Astrocyte (in vitro differentiated cells and primary cell): ENCODE data around the gene GPX3. TPM values are rescaled to one million over a fixed set of nuclear protein-coding genes. Genes with fewer than 3 reads are reported as not detected.

ENCODE experiments used
- DNase-seq: peaks from one replicate; pipeline ENCODE4 v3.0.0-alpha.2; 2010; ENCODE audit warnings: low read depth
- FAIRE-seq: peaks from 2 replicates; lab custom pipeline; 2011; peaks lifted over from hg19 to GRCh38; lab: Jason Lieb, UNC
- H2AFZ ChIP-seq: 2 replicates; pipeline ENCODE4 v1.6.0; 2012; ENCODE audit warnings: low read depth, low read length, inconsistent platforms
- H3K27ac ChIP-seq: 2 replicates; pipeline ENCODE4 v1.5.1; 2011; ENCODE audit warnings: low read depth, low read length, inconsistent platforms
- H3K27me3 ChIP-seq: 2 replicates; pipeline ENCODE4 v1.6.0; 2011; ENCODE audit warnings: low read length, inconsistent platforms; ENCODE audit not compliant: insufficient read depth
- H3K36me3 ChIP-seq: 2 replicates; pipeline ENCODE4 v1.5.1; 2011; ENCODE audit warnings: low read length, inconsistent platforms; ENCODE audit not compliant: insufficient read depth
- H3K4me1 ChIP-seq: 2 replicates; pipeline ENCODE4 v1.5.1; 2011; ENCODE audit warnings: low read length, inconsistent platforms; ENCODE audit not compliant: insufficient read depth
- H3K4me2 ChIP-seq: 2 replicates; pipeline ENCODE4 v1.6.0; 2012; ENCODE audit warnings: low read length, inconsistent platforms
- H3K4me3 ChIP-seq: 2 replicates; pipeline ENCODE4 v1.5.1; 2011; ENCODE audit warnings: low read depth, mild to moderate bottlenecking, low read length, inconsistent platforms; ENCODE audit not compliant: insufficient read depth
- H3K79me2 ChIP-seq: 2 replicates; pipeline ENCODE4 v1.6.0; 2012; ENCODE audit warnings: mild to moderate bottlenecking, low read length, inconsistent platforms; ENCODE audit not compliant: insufficient read depth
- H3K9ac ChIP-seq: 2 replicates; pipeline ENCODE4 v1.6.0; 2012; ENCODE audit warnings: mild to moderate bottlenecking, low read length, inconsistent platforms
- H3K9me3 ChIP-seq: 2 replicates; pipeline ENCODE4 v1.5.1; 2012; ENCODE audit warnings: low read depth, mild to moderate bottlenecking, low read length, inconsistent platforms; ENCODE audit not compliant: insufficient read depth
- H4K20me1 ChIP-seq: 2 replicates; pipeline ENCODE4 v1.6.0; 2012; ENCODE audit warnings: low read length, inconsistent platforms; ENCODE audit not compliant: insufficient read depth
- H3K27ac Mint-ChIP-seq: one replicate; pipeline ENCODE4 v1.8.0; 2021; ENCODE audit warnings: mild to moderate bottlenecking, mixed read lengths; ENCODE audit not compliant: unreplicated experiment
- H3K27me3 Mint-ChIP-seq: one replicate; pipeline ENCODE4 v1.8.0; 2021; ENCODE audit warnings: low read depth, mixed read lengths; ENCODE audit not compliant: unreplicated experiment
- H3K36me3 Mint-ChIP-seq: one replicate; pipeline ENCODE4 v1.8.0; 2021; ENCODE audit warnings: low read depth, mixed read lengths; ENCODE audit not compliant: unreplicated experiment
- H3K4me1 Mint-ChIP-seq: one replicate; pipeline ENCODE4 v1.8.0; 2021; ENCODE audit warnings: low read depth, mixed read lengths; ENCODE audit not compliant: unreplicated experiment
- H3K4me3 Mint-ChIP-seq: one replicate; pipeline ENCODE4 v1.8.0; 2021; ENCODE audit warnings: mild to moderate bottlenecking, moderate library complexity, mixed read lengths; ENCODE audit not compliant: unreplicated experiment
- H3K9me3 Mint-ChIP-seq: one replicate; pipeline ENCODE4 v1.8.0; 2021; ENCODE audit warnings: mild to moderate bottlenecking, mixed read lengths; ENCODE audit not compliant: unreplicated experiment
- EZH2 ChIP-seq: IDR thresholded peaks from 2 replicates; pipeline ENCODE4 v1.6.1; 2012; ENCODE audit warnings: mild to moderate bottlenecking, low read length, inconsistent platforms; ENCODE audit not compliant: insufficient read depth
- total RNA-seq: library from RNA; stranded (reverse); gene quantifications from 2 replicates; pipeline ENCODE4 v1.2.1, GENCODE V29; 2021
- TF ChIP-seq, protein P1 (sequence below): IDR thresholded peaks from 2 replicates; pipeline ENCODE4 v1.5.1; 2011; ENCODE audit warnings: low read depth, mild to moderate bottlenecking, inconsistent platforms, low read length, moderate library complexity; ENCODE audit not compliant: insufficient read depth

GPX3 gene
- total RNA-seq, 1 donor from 2014 or later = 15.6 TPM

DNA sequence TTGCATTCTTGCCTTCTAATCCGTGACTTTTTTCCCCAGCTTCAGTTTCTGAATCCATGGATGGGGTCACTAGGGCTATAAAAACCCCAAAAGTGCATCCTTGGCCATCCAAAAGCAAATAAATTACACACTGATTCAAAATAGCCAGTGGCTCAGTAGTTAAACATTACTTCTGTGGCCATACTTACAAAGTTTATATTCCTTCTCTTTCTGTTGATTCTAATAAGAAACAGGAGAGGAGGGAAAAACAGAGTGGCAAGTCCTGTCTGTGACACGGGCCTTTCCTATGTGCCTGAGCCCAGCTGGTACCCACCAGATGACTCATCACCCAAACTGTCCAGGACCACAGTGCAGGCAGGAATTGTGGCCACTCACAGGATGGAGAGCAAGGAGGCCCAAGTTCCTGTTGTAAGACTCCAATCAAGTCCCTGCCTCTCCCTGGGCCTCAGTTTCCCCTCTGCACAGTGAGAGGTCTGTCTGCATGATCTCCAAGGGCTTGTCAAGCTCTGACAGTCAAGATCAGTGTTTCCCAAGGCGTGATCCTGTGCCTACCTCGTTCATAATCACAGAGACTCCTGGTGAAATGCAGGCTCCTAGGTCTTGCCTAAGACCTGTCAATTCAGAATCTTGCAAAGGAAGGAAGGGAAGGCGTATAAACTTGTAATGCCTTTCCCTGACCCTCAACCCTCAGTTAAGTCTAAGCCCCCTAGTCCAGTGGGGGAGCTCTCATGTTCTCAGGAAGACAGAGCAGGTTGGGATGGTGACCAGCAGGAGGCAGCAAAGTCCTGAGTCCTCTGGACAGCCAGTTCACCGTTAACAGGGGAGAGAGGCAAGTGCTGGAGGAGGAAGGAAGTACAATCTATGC, 30.9 kb downstream of the GPX3 start:
- peaks cover 2% of the 10 kb centered on the region for H3K9me3 Mint-ChIP-seq
- H3K4me2 ChIP-seq = no peak overlapping the region
- no peak overlapping the region for H3K4me3 ChIP-seq
- no peak overlapping the region for H3K27ac Mint-ChIP-seq
- H3K27me3 Mint-ChIP-seq = no peaks in the 10 kb centered on the region
- H3K27ac ChIP-seq = no peak overlapping the region
- H3K36me3 ChIP-seq = peaks cover 23% of the 10 kb centered on the region
- DNase-seq (peak; percentile 46), FAIRE-seq (peak; percentile 67)
- TF ChIP-seq, protein P1, sequence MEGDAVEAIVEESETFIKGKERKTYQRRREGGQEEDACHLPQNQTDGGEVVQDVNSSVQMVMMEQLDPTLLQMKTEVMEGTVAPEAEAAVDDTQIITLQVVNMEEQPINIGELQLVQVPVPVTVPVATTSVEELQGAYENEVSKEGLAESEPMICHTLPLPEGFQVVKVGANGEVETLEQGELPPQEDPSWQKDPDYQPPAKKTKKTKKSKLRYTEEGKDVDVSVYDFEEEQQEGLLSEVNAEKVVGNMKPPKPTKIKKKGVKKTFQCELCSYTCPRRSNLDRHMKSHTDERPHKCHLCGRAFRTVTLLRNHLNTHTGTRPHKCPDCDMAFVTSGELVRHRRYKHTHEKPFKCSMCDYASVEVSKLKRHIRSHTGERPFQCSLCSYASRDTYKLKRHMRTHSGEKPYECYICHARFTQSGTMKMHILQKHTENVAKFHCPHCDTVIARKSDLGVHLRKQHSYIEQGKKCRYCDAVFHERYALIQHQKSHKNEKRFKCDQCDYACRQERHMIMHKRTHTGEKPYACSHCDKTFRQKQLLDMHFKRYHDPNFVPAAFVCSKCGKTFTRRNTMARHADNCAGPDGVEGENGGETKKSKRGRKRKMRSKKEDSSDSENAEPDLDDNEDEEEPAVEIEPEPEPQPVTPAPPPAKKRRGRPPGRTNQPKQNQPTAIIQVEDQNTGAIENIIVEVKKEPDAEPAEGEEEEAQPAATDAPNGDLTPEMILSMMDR = peak; percentile 93
- TF ChIP-seq EZH2 = no peak
- H3K4me1 Mint-ChIP-seq = peaks cover 11% of the 10 kb centered on the region
- H4K20me1 ChIP-seq = peaks cover 41% of the 10 kb centered on the region
- H3K9ac ChIP-seq = peak overlapping the region; percentile 4
- no peak overlapping the region for H3K4me3 Mint-ChIP-seq
- no peaks in the 10 kb centered on the region for H3K27me3 ChIP-seq
- no peak overlapping the region for H2AFZ ChIP-seq
- no peaks in the 10 kb centered on the region for H3K9me3 ChIP-seq
- H3K36me3 Mint-ChIP-seq = peaks cover 14% of the 10 kb centered on the region
- peaks cover 7% of the 10 kb centered on the region for H3K4me1 ChIP-seq
- H3K79me2 ChIP-seq = no peaks in the 10 kb centered on the region

DNA sequence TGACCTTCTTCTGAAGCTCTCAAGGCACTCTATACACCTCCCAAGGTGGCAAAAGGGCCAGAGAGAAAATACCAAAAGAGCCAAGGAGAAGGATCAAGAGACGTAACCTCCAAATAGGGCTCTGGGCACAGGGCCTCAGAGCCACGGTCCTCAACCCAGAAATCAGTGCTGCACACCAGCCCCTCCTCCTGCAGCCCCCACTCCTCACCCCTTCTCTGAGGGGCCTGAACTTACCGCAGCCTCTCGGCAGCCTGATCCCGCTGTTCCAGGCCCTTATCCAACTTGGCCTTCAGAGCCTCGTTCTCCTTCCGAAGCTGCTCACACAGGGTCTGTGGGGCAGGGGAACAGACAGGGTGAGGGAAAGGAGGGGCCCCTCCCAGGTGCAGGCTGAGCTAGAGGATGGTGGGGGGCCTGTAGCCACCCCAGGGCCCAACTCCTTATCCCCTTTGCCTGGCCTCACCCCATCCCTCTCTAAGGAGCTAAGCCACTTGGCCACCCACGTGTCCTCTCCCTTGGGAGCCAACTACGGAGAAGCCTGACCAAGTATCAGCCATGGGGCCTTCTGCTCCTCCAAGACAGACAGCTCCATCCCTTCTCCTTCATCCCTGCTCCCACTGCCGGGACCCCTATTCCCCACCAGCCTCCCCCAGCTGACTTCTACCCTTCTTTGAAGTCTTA, 31.7 kb downstream of the GPX3 start:
- Histone ChIP-seq H3K27ac (no peak overlapping the region), H3K4me1 (peaks cover 7% of the 10 kb centered on the region), H3K36me3 (peaks cover 16% of the 10 kb centered on the region), H3K27me3 (no peaks in the 10 kb centered on the region), H3K79me2 (no peaks in the 10 kb centered on the region), H3K9me3 (no peaks in the 10 kb centered on the region), H2AFZ (no peak overlapping the region), H3K9ac (no peak overlapping the region), H3K4me3 (no peak overlapping the region), H4K20me1 (peaks cover 41% of the 10 kb centered on the region), H3K4me2 (no peak overlapping the region)
- Mint-ChIP-seq H3K4me1 (peaks cover 11% of the 10 kb centered on the region), H3K27ac (no peak overlapping the region), H3K4me3 (no peak overlapping the region), H3K9me3 (peaks cover 2% of the 10 kb centered on the region), H3K27me3 (no peaks in the 10 kb centered on the region), H3K36me3 (peaks cover 20% of the 10 kb centered on the region)
- TF ChIP-seq, protein P1 = no peak
- TF ChIP-seq EZH2 = no peak
- DNase-seq = no peak
- no peak for FAIRE-seq

DNA sequence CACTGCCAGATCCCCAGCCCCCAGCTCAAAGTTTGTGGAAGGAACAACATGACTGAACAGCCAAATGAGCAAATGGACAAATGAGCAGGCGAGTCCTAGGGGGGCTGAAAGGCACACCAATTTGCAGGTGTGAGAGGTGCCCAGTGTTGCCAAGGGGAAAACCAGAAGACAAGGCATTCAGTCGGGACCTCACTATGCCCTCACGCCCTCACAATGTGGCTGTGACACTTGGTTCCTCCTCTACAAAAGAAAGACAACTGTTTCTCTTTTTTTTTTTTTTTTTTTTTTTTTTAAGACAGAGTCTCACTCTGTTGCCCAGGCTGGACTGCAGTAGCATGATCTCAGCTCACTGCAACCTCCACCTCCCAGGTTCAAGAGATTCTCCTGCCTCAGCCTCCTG, 32.4 kb downstream of the GPX3 start:
- DNase-seq (no peak), FAIRE-seq (no peak)
- peaks cover 13% of the 10 kb centered on the region for H3K36me3 ChIP-seq
- peaks cover 7% of the 10 kb centered on the region for H3K4me1 ChIP-seq
- no peak for TF ChIP-seq EZH2
- TF ChIP-seq, protein P1 = no peak
- H3K9me3 ChIP-seq = no peaks in the 10 kb centered on the region
- H3K79me2 ChIP-seq = no peaks in the 10 kb centered on the region
- Mint-ChIP-seq H3K27me3 (no peaks in the 10 kb centered on the region), H3K9me3 (peaks cover 2% of the 10 kb centered on the region), H3K4me3 (no peak overlapping the region), H3K36me3 (peaks cover 21% of the 10 kb centered on the region), H3K4me1 (peaks cover 11% of the 10 kb centered on the region), H3K27ac (peak overlapping the region; percentile 26)
- no peak overlapping the region for H3K27ac ChIP-seq
- peaks cover 33% of the 10 kb centered on the region for H4K20me1 ChIP-seq
- H3K27me3 ChIP-seq = no peaks in the 10 kb centered on the region
- no peak overlapping the region for H3K9ac ChIP-seq
- H2AFZ ChIP-seq = no peak overlapping the region
- H3K4me3 ChIP-seq = no peak overlapping the region
- no peak overlapping the region for H3K4me2 ChIP-seq
